ENCODE data around the gene FOXP1.

GRCh38 chr3:71346061-71346460, 237.5 kb downstream of the FOXP1 start:
- TF ChIP-seq CTCF (IDR thresholded peaks at IDR 0.05) (no peak), POLR2AphosphoS5 (IDR thresholded peaks at IDR 0.05) (no peak), POLR2A (IDR thresholded peaks at IDR 0.05) (no peak)

Measured in breast epithelium (tissue), 3 donors.